Keratinocyte (primary cell): ENCODE results near the gene CPED1.

Experiments
- CTCF ChIP-seq, 3 experiments: IDR thresholded peaks in 1 of 3; conservative IDR thresholded peaks in 1 of 3; optimal IDR thresholded peaks in 1 of 3; 2 replicates in 2 of 3; 3 replicates in 1 of 3; pipeline versions ENCODE3 to v1.5.1; 2011; ENCODE audit warnings: low read length in 3 of 3, mild to moderate bottlenecking in 3 of 3, moderate library complexity in 2 of 3, control low read depth in 1 of 3, inconsistent platforms in 1 of 3; ENCODE audit not compliant: insufficient read depth in 2 of 3; ENCODE audit errors: extremely low read depth in 1 of 3
- EZH2 ChIP-seq: IDR thresholded peaks from one replicate; pipeline ENCODE4 v1.6.1; 2012; ENCODE audit warnings: inconsistent platforms, mild to moderate bottlenecking, low read length, moderate library complexity

DNA sequence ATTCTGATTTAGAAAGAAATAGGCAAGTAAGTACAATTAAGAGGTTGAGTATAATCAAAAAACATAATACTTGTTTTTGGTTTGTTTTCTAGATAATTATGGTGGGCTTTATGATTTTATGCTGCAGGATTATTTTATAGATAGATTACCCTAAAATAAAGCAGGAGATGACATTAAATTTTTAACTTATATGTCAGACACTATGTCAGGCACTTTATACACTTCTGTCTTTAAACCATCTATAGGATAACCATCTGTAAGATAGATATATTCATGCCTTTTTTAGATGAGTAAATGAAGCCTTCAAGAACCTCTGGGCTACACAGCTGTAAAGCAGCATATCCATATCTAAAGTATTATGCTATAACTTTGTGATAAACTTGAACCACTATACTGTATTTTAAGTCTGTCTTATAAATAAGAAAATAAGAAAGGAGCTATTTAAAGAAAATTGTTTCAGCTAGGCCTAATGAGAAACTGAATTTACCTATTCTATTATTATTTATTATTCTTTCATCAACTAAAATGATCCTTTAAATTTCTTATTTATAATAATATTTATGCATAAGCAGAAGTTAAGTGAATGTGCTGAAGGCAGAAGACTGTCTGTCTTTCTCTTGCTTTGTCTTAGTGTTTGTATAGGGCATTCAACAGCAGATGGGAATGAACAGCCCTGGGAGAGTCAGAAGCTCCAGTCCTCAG is 94.0 kb downstream of the CPED1 start:
- TF ChIP-seq CTCF (optimal IDR thresholded peaks at IDR 0.05 in 1 of 3, IDR thresholded peaks at IDR 0.05 in 1 of 3, conservative IDR thresholded peaks at IDR 0.05 in 1 of 3; ENCODE audit: extremely low read depth in 1 of 3, insufficient read depth in 2 of 3, low read length in 3 of 3) (no peak), EZH2 (no peak)
